ENCODE results near the gene POU2F1. TPM values are rescaled to one million over a fixed set of nuclear protein-coding genes. Genes with fewer than 3 reads are reported as not detected.

The POU2F1 gene
- total RNA-seq, 4 donors from 2014 or later: 21.0 to 33.7 (median 21.8) TPM

DNA sequence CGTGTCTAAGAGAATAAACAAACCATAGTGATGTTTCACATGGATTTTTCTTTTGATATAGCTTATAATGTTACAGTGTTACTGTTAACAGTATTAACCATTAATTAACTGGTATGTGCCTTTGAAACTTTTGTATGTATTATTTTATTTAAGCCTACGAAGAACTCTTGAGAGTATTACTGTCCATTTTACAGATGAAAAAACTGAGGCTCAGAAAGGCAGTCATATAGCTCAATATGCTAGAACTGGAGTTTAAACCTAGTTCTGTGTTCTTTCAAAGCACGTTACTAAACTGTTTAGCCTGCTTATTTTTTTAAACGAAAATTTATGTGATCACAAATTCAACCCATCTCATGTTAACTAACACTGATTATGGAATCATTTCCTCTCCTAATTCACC lies 83.5 kb downstream of the POU2F1 start:
- TF ChIP-seq EP300 (IDR thresholded peaks at IDR 0.05) (no peak), POLR2A (IDR thresholded peaks at IDR 0.05) (no peak)
- TF ChIP-seq, protein P1, sequence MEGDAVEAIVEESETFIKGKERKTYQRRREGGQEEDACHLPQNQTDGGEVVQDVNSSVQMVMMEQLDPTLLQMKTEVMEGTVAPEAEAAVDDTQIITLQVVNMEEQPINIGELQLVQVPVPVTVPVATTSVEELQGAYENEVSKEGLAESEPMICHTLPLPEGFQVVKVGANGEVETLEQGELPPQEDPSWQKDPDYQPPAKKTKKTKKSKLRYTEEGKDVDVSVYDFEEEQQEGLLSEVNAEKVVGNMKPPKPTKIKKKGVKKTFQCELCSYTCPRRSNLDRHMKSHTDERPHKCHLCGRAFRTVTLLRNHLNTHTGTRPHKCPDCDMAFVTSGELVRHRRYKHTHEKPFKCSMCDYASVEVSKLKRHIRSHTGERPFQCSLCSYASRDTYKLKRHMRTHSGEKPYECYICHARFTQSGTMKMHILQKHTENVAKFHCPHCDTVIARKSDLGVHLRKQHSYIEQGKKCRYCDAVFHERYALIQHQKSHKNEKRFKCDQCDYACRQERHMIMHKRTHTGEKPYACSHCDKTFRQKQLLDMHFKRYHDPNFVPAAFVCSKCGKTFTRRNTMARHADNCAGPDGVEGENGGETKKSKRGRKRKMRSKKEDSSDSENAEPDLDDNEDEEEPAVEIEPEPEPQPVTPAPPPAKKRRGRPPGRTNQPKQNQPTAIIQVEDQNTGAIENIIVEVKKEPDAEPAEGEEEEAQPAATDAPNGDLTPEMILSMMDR (IDR thresholded peaks at IDR 0.05): no peak
- WGBS, 2 donors: 94 to 96% methylated on average over 4 of the region's 4 CpGs
- Histone ChIP-seq H3K27me3 (no peaks in the 10 kb centered on the region), H3K9me3 (no peaks in the 10 kb centered on the region), H3K4me3 (no peak overlapping the region), H3K27ac (no peak overlapping the region), H3K36me3 (no peaks in the 10 kb centered on the region), H3K4me1 (peaks cover 0 to 9% (median 0%) of the 10 kb centered on the region in 4 donors)
- DNase-seq (ENCODE audit: low spot score in 2 of 2): no peak

DNA sequence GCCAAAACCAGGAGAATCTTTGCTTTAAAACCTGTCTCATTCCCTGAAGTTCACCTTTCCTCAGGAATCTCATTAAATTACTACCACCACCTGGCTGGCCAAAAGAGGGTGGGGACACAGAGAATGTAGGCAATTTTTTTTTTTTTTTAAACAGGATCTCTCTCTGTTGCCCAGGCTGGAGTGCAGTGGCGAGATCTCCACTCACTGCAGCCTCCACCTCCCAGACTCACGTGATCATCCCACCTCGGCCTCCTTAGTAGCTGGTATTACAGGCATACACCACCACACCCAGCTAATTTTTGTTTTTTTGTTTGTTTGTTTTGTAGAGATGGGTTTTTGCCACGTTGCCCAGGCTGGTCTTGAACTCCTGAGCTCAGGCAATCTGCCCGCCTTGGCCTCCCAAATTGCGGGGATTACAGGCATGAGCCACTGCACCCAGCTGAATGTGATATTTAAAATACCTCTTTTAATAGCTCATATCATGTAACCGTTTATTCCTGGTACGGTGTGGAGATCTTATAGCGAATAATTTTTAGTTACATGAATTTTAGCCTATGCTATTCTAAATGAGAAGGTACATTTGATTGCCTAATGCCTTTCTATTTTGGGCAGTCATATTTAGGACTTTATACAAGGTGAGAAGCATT lies 84.5 kb downstream of the POU2F1 start:
- Histone ChIP-seq H3K4me1 (peaks cover 0 to 15% (median 0%) of the 10 kb centered on the region in 4 donors), H3K36me3 (no peaks in the 10 kb centered on the region), H3K27ac (no peak overlapping the region), H3K4me3 (no peak overlapping the region), H3K9me3 (no peaks in the 10 kb centered on the region), H3K27me3 (no peaks in the 10 kb centered on the region)
- TF ChIP-seq POLR2A (IDR thresholded peaks at IDR 0.05) (no peak), EP300 (IDR thresholded peaks at IDR 0.05) (no peak)
- TF ChIP-seq, protein P1 (IDR thresholded peaks at IDR 0.05): no peak
- 89 to 92% methylated on average over 9 of the region's 9 CpGs for WGBS, 2 donors
- no peak for DNase-seq (ENCODE audit: low spot score in 2 of 2)

DNA sequence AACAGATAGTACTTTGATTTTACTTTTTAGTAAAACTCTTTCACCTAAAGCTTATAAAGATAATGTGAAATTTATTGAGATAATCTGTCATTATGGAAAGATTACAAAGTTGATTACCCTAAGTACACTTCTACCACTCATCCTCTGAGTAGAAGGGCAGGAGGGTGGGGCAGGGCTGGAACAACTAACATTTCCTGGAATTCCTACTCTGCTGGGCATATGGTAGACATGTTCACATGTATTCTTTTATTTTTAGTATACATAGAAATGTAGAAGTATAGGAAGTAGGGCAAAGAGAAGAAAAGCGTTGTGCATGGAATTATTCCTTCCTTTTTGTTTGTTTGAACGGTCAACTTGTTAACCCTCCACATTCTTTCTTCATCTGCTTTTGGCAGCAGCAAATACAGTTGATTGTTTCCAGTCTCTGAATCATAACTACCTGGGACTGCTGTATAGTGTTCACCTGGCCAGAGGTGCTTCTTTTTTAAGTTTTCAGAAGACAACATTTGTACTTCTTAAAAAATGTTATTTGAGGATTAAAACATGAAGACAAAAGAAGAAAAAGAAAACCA lies 85.1 kb downstream of the POU2F1 start:
- Histone ChIP-seq H3K27ac (no peak overlapping the region), H3K36me3 (no peaks in the 10 kb centered on the region), H3K4me1 (peaks cover 0 to 21% (median 0%) of the 10 kb centered on the region in 4 donors), H3K27me3 (no peaks in the 10 kb centered on the region), H3K9me3 (no peaks in the 10 kb centered on the region), H3K4me3 (no peak overlapping the region)
- 24 to 35% methylated on average over 2 of the region's 2 CpGs for WGBS, 2 donors
- DNase-seq (ENCODE audit: low spot score in 2 of 2): no peak
- TF ChIP-seq EP300 (IDR thresholded peaks at IDR 0.05) (no peak), POLR2A (IDR thresholded peaks at IDR 0.05) (no peak)
- TF ChIP-seq, protein P1 (IDR thresholded peaks at IDR 0.05): no peak

DNA sequence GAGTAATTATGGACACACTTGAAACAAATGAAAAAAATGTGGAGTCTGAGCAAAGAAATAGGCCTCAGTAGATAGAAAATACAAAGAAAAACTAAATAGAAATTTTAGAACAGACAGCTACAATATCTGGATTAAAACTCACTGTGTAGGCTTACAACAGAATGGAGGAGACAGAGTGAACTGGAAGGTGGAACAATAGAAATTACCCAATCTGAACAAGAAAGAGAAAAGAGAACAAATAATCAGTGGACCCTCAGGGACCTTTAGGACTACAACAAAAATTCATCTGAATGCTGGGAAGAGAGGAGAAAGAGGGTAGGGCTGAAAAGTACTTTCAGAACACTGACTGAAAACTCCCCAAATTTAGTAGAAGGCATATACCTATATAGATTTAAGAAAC lies 90.0 kb downstream of the POU2F1 start:
- TF ChIP-seq POLR2A (IDR thresholded peaks at IDR 0.05) (no peak), EP300 (IDR thresholded peaks at IDR 0.05) (no peak)
- TF ChIP-seq, protein P1 (IDR thresholded peaks at IDR 0.05): no peak
- no peaks in the 10 kb centered on the region for H3K9me3 ChIP-seq
- no peaks in the 10 kb centered on the region for H3K27me3 ChIP-seq
- no peak overlapping the region for H3K4me3 ChIP-seq
- peaks cover 0 to 7% (median 0%) of the 10 kb centered on the region in 3 donors for H3K36me3 ChIP-seq
- no peak for DNase-seq (ENCODE audit: low spot score in 2 of 2)
- peaks cover 0 to 19% (median 0%) of the 10 kb centered on the region in 4 donors for H3K4me1 ChIP-seq
- H3K27ac ChIP-seq: no peak overlapping the region

DNA sequence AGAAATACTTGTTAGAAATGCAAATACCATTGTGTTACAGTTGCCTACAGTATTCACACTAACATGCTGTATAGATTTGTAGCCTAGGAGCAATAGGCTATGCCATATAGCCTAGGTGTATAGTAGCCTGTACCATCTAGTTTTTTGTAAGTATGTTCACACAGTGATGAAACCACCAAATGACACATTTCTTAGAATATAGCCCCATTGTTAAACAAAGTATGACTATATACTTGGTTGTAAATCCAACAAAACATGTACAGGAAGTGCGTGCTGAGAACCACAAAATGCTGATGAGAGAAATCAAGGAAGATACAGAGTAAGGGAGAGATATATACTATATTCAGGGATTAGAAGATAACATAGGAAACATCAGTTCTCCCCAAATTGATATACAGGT lies 92.2 kb downstream of the POU2F1 start:
- Histone ChIP-seq H3K4me1 (peaks cover 0 to 15% (median 0%) of the 10 kb centered on the region in 4 donors), H3K9me3 (peaks cover 0 to 12% (median 0%) of the 10 kb centered on the region in 4 donors), H3K36me3 (peaks cover 0 to 14% (median 0%) of the 10 kb centered on the region in 3 donors), H3K27ac (no peak overlapping the region), H3K4me3 (no peak overlapping the region), H3K27me3 (no peaks in the 10 kb centered on the region)
- 87 to 90% methylated on average over 1 of the region's 1 CpG for WGBS, 2 donors
- no peak for DNase-seq (ENCODE audit: low spot score in 2 of 2)
- TF ChIP-seq, protein P1 (IDR thresholded peaks at IDR 0.05): no peak
- no peak for TF ChIP-seq POLR2A (IDR thresholded peaks at IDR 0.05)
- TF ChIP-seq EP300 (IDR thresholded peaks at IDR 0.05): no peak

All from tibial nerve (tissue), 4 donors.